NCI-H1105 (cell line): ENCODE results near the gene H19.

Experiments used
- DNase-seq: peaks from one replicate; lab custom pipeline; 2025; lab: John Stamatoyannopoulos, UW

H19 gene

GRCh38 chr11:1997755-1998154, at the start of gene H19:
Gene H19, minus strand, starts transcription at chr11:1997842.
- no peak for DNase-seq

GRCh38 chr11:2041963-2042362, 44.3 kb upstream of the H19 start:
- DNase-seq, result no peak

- DNase-seq, result no peak
Measured at GRCh38 chr11:2041153-2041552, 43.5 kb upstream of the H19 start.

GRCh38 chr11:2039198-2039759, 41.6 kb upstream of the H19 start:
- no peak for DNase-seq

- no peak for DNase-seq
Measured at GRCh38 chr11:2036863-2037486, 39.3 kb upstream of the H19 start.

- DNase-seq, result no peak
Measured at GRCh38 chr11:2035382-2035781, 37.7 kb upstream of the H19 start.

- no peak for DNase-seq
Measured at GRCh38 chr11:2031058-2031457, 33.4 kb upstream of the H19 start.

GRCh38 chr11:2027708-2028107, 30.1 kb upstream of the H19 start:
- DNase-seq, result no peak

- DNase-seq, result no peak
Measured at GRCh38 chr11:2015025-2015424, 17.4 kb upstream of the H19 start.

GRCh38 chr11:2012440-2012839, 14.8 kb upstream of the H19 start:
- no peak for DNase-seq

GRCh38 chr11:2004466-2004865, 6.8 kb upstream of the H19 start:
- no peak for DNase-seq

GRCh38 chr11:2002807-2003206, 5.2 kb upstream of the H19 start:
- DNase-seq, result no peak

GRCh38 chr11:2002042-2002776, 4.6 kb upstream of the H19 start:
- DNase-seq, result no peak

GRCh38 chr11:1998861-1999260, 1.2 kb upstream of the H19 start:
- DNase-seq, result no peak

- DNase-seq, result no peak
Measured at GRCh38 chr11:1998290-1998689, 648 bp upstream of the H19 start.

- DNase-seq, result no peak
Measured at GRCh38 chr11:1994121-1994520, 3.5 kb downstream of the H19 start.

- no peak for DNase-seq
Measured at GRCh38 chr11:1992111-1992510, 5.5 kb downstream of the H19 start.

- no peak for DNase-seq
Measured at GRCh38 chr11:1990872-1991578, 6.6 kb downstream of the H19 start.

GRCh38 chr11:1989953-1990352, 7.7 kb downstream of the H19 start:
- no peak for DNase-seq

- DNase-seq, result no peak
Measured at GRCh38 chr11:1988667-1989317, 8.8 kb downstream of the H19 start.

- no peak for DNase-seq
Measured at GRCh38 chr11:1988174-1988573, 9.5 kb downstream of the H19 start.

GRCh38 chr11:1987024-1987423, 10.6 kb downstream of the H19 start:
- no peak for DNase-seq

- DNase-seq, result no peak
Measured at GRCh38 chr11:1983601-1983961, 14.1 kb downstream of the H19 start.
